H1 (cell line): ENCODE data around the gene NUDCD2.

Experiments
- BRCA1 ChIP-seq: IDR thresholded peaks from 2 replicates; pipeline ENCODE4 v1.6.1; 2012; ENCODE audit warnings: low read depth, low read length, improper control_type of control experiment
- CTCF ChIP-seq, 3 experiments: IDR thresholded peaks; 1 replicate in 2 of 3; 2 replicates in 1 of 3; pipeline versions ENCODE4 v1.5.1 to v1.6.1; 2011; ENCODE audit warnings: low read length in 3 of 3, mild to moderate bottlenecking in 3 of 3, inconsistent platforms in 2 of 3, low read depth in 1 of 3, moderate library complexity in 1 of 3; ENCODE audit not compliant: insufficient read depth in 1 of 3; ENCODE audit errors: control extremely low read depth in 1 of 3
- GABPA ChIP-seq: IDR thresholded peaks from 2 replicates; pipeline ENCODE4 v1.6.1; 2011; ENCODE audit warnings: mild to moderate bottlenecking, low read length, moderate library complexity, borderline replicate concordance; ENCODE audit not compliant: insufficient read depth
- JUN ChIP-seq: IDR thresholded peaks from 2 replicates; pipeline ENCODE4 v1.6.1; 2011; ENCODE audit warnings: low read depth, mild to moderate bottlenecking, improper control_type of control experiment, low read length
- JUND ChIP-seq: IDR thresholded peaks from 2 replicates; pipeline ENCODE4 v1.6.1; 2011; ENCODE audit warnings: mild to moderate bottlenecking, improper control_type of control experiment, low read length
- MAFK ChIP-seq: IDR thresholded peaks from 2 replicates; pipeline ENCODE4 v1.6.1; 2012; ENCODE audit warnings: low read depth, mild to moderate bottlenecking, improper control_type of control experiment, low read length
- POLR2A ChIP-seq, 2 experiments: IDR thresholded peaks; 1 replicate in 1 of 2; 2 replicates in 1 of 2; pipeline ENCODE4 v1.6.1; 2011; ENCODE audit warnings: low read depth in 2 of 2, low read length in 2 of 2, mild to moderate bottlenecking in 2 of 2; ENCODE audit errors: control extremely low read depth in 1 of 2
- POU5F1 ChIP-seq: IDR thresholded peaks from 2 replicates; pipeline ENCODE4 v1.6.1; 2011; ENCODE audit warnings: low read depth, mild to moderate bottlenecking, low read length, moderate library complexity
- RAD21 ChIP-seq, 2 experiments: IDR thresholded peaks in 1 of 2; conservative IDR thresholded peaks in 1 of 2; 2 replicates each; pipeline ENCODE4 v1.6.1; 2011; ENCODE audit warnings: low read depth in 2 of 2, low read length in 2 of 2, improper control_type of control experiment in 1 of 2, inconsistent platforms in 1 of 2, mild to moderate bottlenecking in 1 of 2, moderate library complexity in 1 of 2
- RBBP5 ChIP-seq: IDR thresholded peaks from 2 replicates; pipeline ENCODE4 v1.7.1; 2012; ENCODE audit warnings: low read depth, mild to moderate bottlenecking, inconsistent platforms, low read length, moderate library complexity, borderline replicate concordance
- SP1 ChIP-seq: IDR thresholded peaks from 2 replicates; pipeline ENCODE4 v1.6.1; 2011; ENCODE audit warnings: low read depth, low read length
- ZNF274 ChIP-seq: IDR thresholded peaks from 2 replicates; pipeline ENCODE4 v1.7.0; 2012; ENCODE audit warnings: low read length, borderline replicate concordance; ENCODE audit errors: extremely low read depth

GRCh38 chr5:163456029-163456589, 3.8 kb downstream of the NUDCD2 start:
- TF ChIP-seq CTCF (IDR thresholded peaks at IDR 0.05; ENCODE audit: control extremely low read depth in 1 of 3, insufficient read depth in 1 of 3, low read depth in 1 of 3, low read length in 3 of 3) (no peak), POLR2A (IDR thresholded peaks at IDR 0.05; ENCODE audit: control extremely low read depth in 1 of 2, low read depth in 2 of 2, low read length in 2 of 2) (no peak), BRCA1 (no peak), JUND (no peak), JUN (no peak), MAFK (no peak), GABPA (no peak), RAD21 (IDR thresholded peaks at IDR 0.05 in 1 of 2, conservative IDR thresholded peaks at IDR 0.05 in 1 of 2; ENCODE audit: low read depth in 2 of 2, low read length in 2 of 2) (no peak), SP1 (no peak), RBBP5 (no peak), ZNF274 (no peak), POU5F1 (no peak)
